Hepatic stellate cell (primary cell): ENCODE measurements around the gene FOXD1.
A peak's percentile ranks its signal among the peaks of the same experiment; 100 is the strongest.
"Not testable (repeated sequence)": the region's sequence is repeated elsewhere in the genome, so short reads cannot be mapped to it uniquely, and the experiment has no call there.

ENCODE experiments used
- DNase-seq: peaks from one replicate; pipeline ENCODE4 v3.0.0; 2011; ENCODE audit warnings: low spot score

The FOXD1 gene

GRCh38 chr5:73448463-73449136 lies at the start of gene FOXD1:
Gene FOXD1, minus strand, starts transcription at chr5:73448777. Its CDS starts 415 bp downstream, at chr5:73448362.
- DNase-seq: peak; percentile 84

- DNase-seq: no peak
Observed at GRCh38 chr5:73497497-73498056, 49.0 kb upstream of the FOXD1 start.

DNA sequence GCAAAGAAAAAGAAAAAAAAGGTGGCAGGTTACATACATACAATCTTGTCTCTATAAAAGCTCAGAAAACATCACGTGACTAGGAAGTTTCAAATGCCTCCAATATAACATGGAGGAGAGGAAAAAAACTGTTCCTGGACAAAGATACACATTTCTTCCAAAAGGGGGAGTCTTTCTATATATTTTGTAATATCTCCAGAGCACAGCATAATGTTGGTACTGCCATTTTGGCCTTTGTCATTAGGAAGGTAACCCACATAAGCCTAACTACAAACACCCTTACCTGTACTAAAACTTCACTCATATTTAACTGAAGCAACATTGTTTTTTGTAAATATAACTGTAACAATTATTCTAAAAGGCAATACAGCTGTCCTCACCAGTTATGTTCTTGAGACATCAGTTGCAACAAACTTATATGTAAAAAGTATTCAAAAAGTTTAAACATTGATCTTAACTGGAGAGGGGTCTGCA lies 48.4 kb upstream of the FOXD1 start:
- DNase-seq: peak; percentile 41

GRCh38 chr5:73495772-73496335 lies 47.3 kb upstream of the FOXD1 start:
- DNase-seq: no peak

- DNase-seq: no peak
Observed at GRCh38 chr5:73494721-73495120, 46.1 kb upstream of the FOXD1 start.

DNA sequence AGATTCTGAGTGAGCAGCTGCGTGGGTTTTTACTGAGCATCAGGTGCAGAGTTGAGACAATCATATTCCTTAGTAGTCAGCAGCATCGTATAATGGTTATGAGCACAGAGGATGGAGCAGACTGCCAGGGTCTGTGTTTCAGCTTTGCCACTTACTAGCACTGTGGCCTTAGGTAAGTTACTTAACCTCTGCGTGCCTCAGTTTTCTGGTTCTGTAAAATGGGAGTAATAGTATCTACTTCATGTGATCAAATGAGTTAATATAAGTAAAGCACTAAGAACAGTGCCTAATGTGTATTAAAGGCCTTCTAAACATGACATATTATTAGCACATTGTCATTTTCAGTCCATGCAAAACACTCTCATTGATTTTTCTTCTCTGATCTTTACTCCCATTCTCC lies 44.8 kb upstream of the FOXD1 start:
- no peak for DNase-seq

- no peak for DNase-seq
Observed at GRCh38 chr5:73491155-73491554, 42.6 kb upstream of the FOXD1 start.

GRCh38 chr5:73490088-73490487 lies 41.5 kb upstream of the FOXD1 start:
- DNase-seq: no peak

DNA sequence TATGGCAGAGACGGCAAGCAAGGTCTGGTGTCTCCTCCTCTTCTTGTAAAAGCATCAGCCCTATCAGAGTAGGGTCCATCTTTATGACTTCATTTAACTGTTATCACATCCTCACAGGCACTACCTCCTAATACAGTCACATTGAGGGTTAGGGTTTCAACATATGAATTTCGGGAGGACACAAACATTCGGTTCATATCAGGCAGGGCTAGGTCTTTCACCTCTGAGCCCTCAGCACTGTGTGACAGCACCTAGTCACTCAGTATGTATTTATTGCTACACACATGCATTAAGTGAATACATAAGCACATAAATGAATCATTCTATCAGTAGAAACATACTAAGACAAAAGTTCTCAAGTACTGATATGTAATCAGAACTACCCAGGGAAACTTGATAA lies 40.2 kb upstream of the FOXD1 start:
- no peak for DNase-seq

DNA sequence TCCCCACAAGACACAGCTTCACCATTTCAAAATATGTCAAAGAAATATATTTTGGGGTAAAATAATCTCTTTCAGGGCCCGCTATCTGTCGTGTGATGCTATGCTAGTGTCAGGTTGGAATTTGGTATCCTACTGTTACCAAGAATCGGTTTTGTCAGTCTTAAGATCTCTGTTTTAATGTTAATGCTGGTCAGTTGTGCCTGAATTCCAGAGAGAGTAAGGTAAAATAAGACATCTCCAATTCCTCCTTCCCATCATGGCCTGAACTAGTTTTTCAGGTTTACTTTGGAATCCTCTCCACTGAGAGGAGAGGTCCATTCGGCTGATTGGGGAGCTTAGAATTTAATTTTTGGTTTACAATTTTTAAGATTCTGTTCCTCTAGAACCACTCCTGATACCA lies 39.2 kb upstream of the FOXD1 start:
- DNase-seq: no peak

GRCh38 chr5:73487257-73487656 lies 38.7 kb upstream of the FOXD1 start:
- DNase-seq: not testable (repeated sequence)

- DNase-seq: no peak
Observed at GRCh38 chr5:73486119-73486899, 37.7 kb upstream of the FOXD1 start.

- DNase-seq: no peak
Observed at GRCh38 chr5:73485715-73486114, 37.1 kb upstream of the FOXD1 start.

GRCh38 chr5:73484511-73484910 lies 35.9 kb upstream of the FOXD1 start:
- no peak for DNase-seq

GRCh38 chr5:73483676-73484075 lies 35.1 kb upstream of the FOXD1 start:
- no peak for DNase-seq

GRCh38 chr5:73482383-73483136 lies 34.0 kb upstream of the FOXD1 start:
- DNase-seq: no peak

GRCh38 chr5:73480500-73480899 lies 31.9 kb upstream of the FOXD1 start:
- no peak for DNase-seq

GRCh38 chr5:73472116-73472515 lies 23.5 kb upstream of the FOXD1 start:
- no peak for DNase-seq

GRCh38 chr5:73471654-73472053 lies 23.1 kb upstream of the FOXD1 start:
- no peak for DNase-seq

DNA sequence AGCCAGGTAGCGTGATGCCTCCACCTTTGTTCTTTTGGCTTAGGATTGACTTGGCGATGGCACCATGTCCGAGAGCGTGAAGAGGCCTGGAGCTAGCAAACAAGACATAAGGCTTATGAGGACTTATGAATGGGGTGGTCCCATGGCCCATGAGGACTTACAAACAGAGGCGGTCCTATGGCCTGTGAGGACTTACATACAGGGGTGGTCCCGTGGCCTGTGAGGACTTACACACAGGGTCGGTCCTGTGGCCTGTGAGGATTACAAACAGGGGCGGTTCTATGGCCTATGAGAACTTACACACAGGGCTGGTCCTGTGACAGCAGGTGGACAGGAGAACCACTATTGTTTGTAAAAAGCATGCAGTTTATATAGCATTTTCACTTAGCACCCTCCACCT lies 21.3 kb upstream of the FOXD1 start:
- DNase-seq: no peak

DNA sequence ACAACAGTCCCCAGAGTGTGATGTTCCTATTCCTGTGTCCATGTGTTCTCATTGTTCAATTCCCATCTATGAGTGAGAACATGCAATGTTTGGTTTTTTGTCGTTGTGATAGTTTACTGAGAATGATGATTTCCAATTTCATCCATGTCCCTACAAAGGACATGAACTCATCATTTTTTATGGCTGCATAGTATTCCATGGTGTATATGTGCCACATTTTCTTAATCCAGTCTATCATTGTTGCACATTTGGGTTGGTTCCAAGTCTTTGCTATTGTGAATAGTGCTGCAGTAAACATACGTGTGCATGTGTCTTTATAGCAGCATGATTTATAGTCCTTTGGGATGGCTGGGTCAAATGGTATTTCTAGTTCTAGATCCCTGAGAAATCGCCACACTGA lies 20.1 kb upstream of the FOXD1 start:
- not testable (repeated sequence) for DNase-seq
